Aorta (tissue), 5 donors: ENCODE results near the gene UBXN11. TPM values are rescaled to one million over a fixed set of nuclear protein-coding genes. Genes with fewer than 3 reads are reported as not detected.
A peak's percentile ranks its signal among the peaks of the same experiment; 100 is the strongest.

Experiments used
- ATAC-seq: fragments of 200-7000 bp; cut with Tn5 transposase; one replicate; pipeline ENCODE4 v1.9.1; 2022; ENCODE audit warnings: moderate library complexity; ENCODE audit not compliant: low FRiP score
- DNase-seq, 2 donors: peaks; one replicate each; pipeline ENCODE4 v3.0.0-alpha.2; 2020
- H3K27ac ChIP-seq, 2 donors: one replicate each; pipeline ENCODE4 v1.5.1; 2013; ENCODE audit warnings: low read length in 2 of 2, mild to moderate bottlenecking in 2 of 2, moderate library complexity in 2 of 2, control low read depth in 1 of 2, inconsistent platforms in 1 of 2, low read depth in 1 of 2
- H3K27me3 ChIP-seq, 2 donors: one replicate each; pipeline ENCODE4 v1.6.1; 2013; ENCODE audit warnings: control low read depth in 1 of 2, low read length in 1 of 2, mild to moderate bottlenecking in 1 of 2, moderate library complexity in 1 of 2; ENCODE audit not compliant: insufficient read depth in 2 of 2, control insufficient read depth in 1 of 2
- H3K36me3 ChIP-seq, 2 donors: one replicate each; pipeline ENCODE4 v1.6.1; 2013; ENCODE audit warnings: control low read depth in 1 of 2, low read length in 1 of 2, mild to moderate bottlenecking in 1 of 2; ENCODE audit not compliant: insufficient read depth in 2 of 2, control insufficient read depth in 1 of 2
- H3K4me1 ChIP-seq, 2 donors: one replicate each; pipeline ENCODE4 v1.6.1; 2013; ENCODE audit warnings: low read length in 2 of 2, control low read depth in 1 of 2, mild to moderate bottlenecking in 1 of 2, moderate library complexity in 1 of 2; ENCODE audit not compliant: insufficient read depth in 2 of 2, control insufficient read depth in 1 of 2
- H3K4me3 ChIP-seq, 2 donors: one replicate each; pipeline ENCODE4 v1.5.1; 2013; ENCODE audit warnings: low read length in 2 of 2, control low read depth in 1 of 2, mild to moderate bottlenecking in 1 of 2
- H3K9me3 ChIP-seq: one replicate; pipeline ENCODE4 v1.6.1; 2013; ENCODE audit warnings: mild to moderate bottlenecking, low read length; ENCODE audit not compliant: control insufficient read depth
- WGBS, 2 donors: extraction: QIAGEN DNeasy Blood & Tissue Kit; methylation state at CpG; one replicate each; pipeline ENCODE4 v1.1.7; 2013; 5-methylcytosine and 5-hydroxymethylcytosine counted together
- intact Hi-C, 2 donors: fragments of 100-400 bp; cut with DNase I; formaldehyde crosslinking; loops; one replicate each; pipeline versions ENCODE4 v1.14.2 to v1.15.0; 2022
- polyA plus RNA-seq, 2 donors: library from polyadenylated mRNA; stranded (reverse); fragments of 200-250 nt; gene quantifications; one replicate each; pipeline ENCODE4 v1.2.3, GENCODE V29; 2013
- total RNA-seq, 2 donors: library from RNA; stranded (reverse); fragmentation: NEBNext Ultra II Directional; extraction: Animal tissue kit (Norgen Biotek cat#: 25700); gene quantifications; one replicate each; pipeline ENCODE4 v1.2.1, GENCODE V29; 2021
- donor health status: healthy with polysubstance abuse.
- donor health status: Bipolar disorder and iron deficiency.
- donor health status: DM: no; HTN: no; CAD: no.
- donor health status: DM: no; HTN: no; CAD: no.
- donor health status: DM: yes; HTN: yes; CAD: no.

Gene UBXN11
- total and polyA plus RNA-seq, 4 donors = 11.6 to 46.8 (median 24.2) TPM

- Histone ChIP-seq H3K27ac (no peak overlapping the region), H3K4me1 (no peaks in the 10 kb centered on the region), H3K4me3 (no peak overlapping the region), H3K36me3 (no peaks in the 10 kb centered on the region), H3K9me3 (no peaks in the 10 kb centered on the region), H3K27me3 (no peaks in the 10 kb centered on the region)
- DNase-seq (no peak), ATAC-seq (no peak)
- 91 to 98% methylated on average over 3 of the region's 3 CpGs for WGBS, 2 donors
- intact Hi-C loops = no loop called here
These were observed 15.0 kb downstream of the UBXN11 start for GRCh38 chr1:26291433-26291832.

GRCh38 chr1:26290882-26291261, 15.6 kb downstream of the UBXN11 start:
- intact Hi-C loops = no loop called here
- WGBS, 2 donors = 78 to 84% methylated on average over 11 of the region's 11 CpGs

GRCh38 chr1:26290122-26290881, 16.1 kb downstream of the UBXN11 start:
- no peaks in the 10 kb centered on the region for H3K4me1 ChIP-seq
- DNase-seq (no peak), ATAC-seq (peak; percentile 8)
- H3K9me3 ChIP-seq = no peaks in the 10 kb centered on the region
- intact Hi-C loops = no loop called here
- no peaks in the 10 kb centered on the region for H3K36me3 ChIP-seq
- WGBS, 2 donors = 72 to 79% methylated on average over 11 of the region's 11 CpGs
- H3K4me3 ChIP-seq = no peak overlapping the region
- H3K27me3 ChIP-seq = no peaks in the 10 kb centered on the region
- no peak overlapping the region for H3K27ac ChIP-seq

More at GRCh38 chr1:26290882-26291261, 15.6 kb downstream of the UBXN11 start:
- Histone ChIP-seq H3K4me1 (no peaks in the 10 kb centered on the region), H3K27ac (no peak overlapping the region), H3K9me3 (no peaks in the 10 kb centered on the region), H3K36me3 (no peaks in the 10 kb centered on the region), H3K4me3 (no peak overlapping the region), H3K27me3 (no peaks in the 10 kb centered on the region)
- DNase-seq = no peak
- ATAC-seq = peak; percentile 17

- no peak overlapping the region for H3K4me3 ChIP-seq
- no peaks in the 10 kb centered on the region for H3K9me3 ChIP-seq
- H3K36me3 ChIP-seq = no peaks in the 10 kb centered on the region
- no peaks in the 10 kb centered on the region for H3K27me3 ChIP-seq
- H3K4me1 ChIP-seq = no peaks in the 10 kb centered on the region
- ATAC-seq = no peak
- peak in 1 of 2 donors; percentile 76 for DNase-seq
- WGBS, 2 donors = 92% methylated on average over 21 of the region's 21 CpGs
- intact Hi-C loops = no loop called here
- no peak overlapping the region for H3K27ac ChIP-seq
These were observed 17.0 kb downstream of the UBXN11 start for GRCh38 chr1:26289158-26290059.

- no peaks in the 10 kb centered on the region for H3K9me3 ChIP-seq
- no peaks in the 10 kb centered on the region for H3K4me1 ChIP-seq
- 61 to 63% methylated on average over 5 of the region's 5 CpGs for WGBS, 2 donors
- no peaks in the 10 kb centered on the region for H3K27me3 ChIP-seq
- DNase-seq = peak in 1 of 2 donors; percentile 45
- H3K27ac ChIP-seq = no peak overlapping the region
- intact Hi-C loops = no loop called here
- H3K36me3 ChIP-seq = no peaks in the 10 kb centered on the region
- no peak for ATAC-seq
- no peak overlapping the region for H3K4me3 ChIP-seq
These were observed 18.0 kb downstream of the UBXN11 start for GRCh38 chr1:26288311-26288941.

GRCh38 chr1:26287811-26288210, 18.6 kb downstream of the UBXN11 start:
- no peak for DNase-seq
- Histone ChIP-seq H3K36me3 (no peaks in the 10 kb centered on the region), H3K27ac (no peak overlapping the region), H3K9me3 (no peaks in the 10 kb centered on the region), H3K4me3 (no peak overlapping the region), H3K4me1 (no peaks in the 10 kb centered on the region), H3K27me3 (no peaks in the 10 kb centered on the region)
- intact Hi-C loops = no loop called here
- ATAC-seq = no peak
- 93 to 97% methylated on average over 5 of the region's 5 CpGs for WGBS, 2 donors

GRCh38 chr1:26287033-26287711, 19.3 kb downstream of the UBXN11 start:
- intact Hi-C loops = no loop called here

GRCh38 chr1:26286064-26286416, 20.4 kb downstream of the UBXN11 start:
- no peaks in the 10 kb centered on the region for H3K4me1 ChIP-seq
- H3K9me3 ChIP-seq = no peaks in the 10 kb centered on the region
- DNase-seq = no peak
- intact Hi-C loops = no loop called here
- no peak overlapping the region for H3K4me3 ChIP-seq
- 91 to 95% methylated on average over 2 of the region's 2 CpGs for WGBS, 2 donors
- H3K27ac ChIP-seq = no peak overlapping the region
- no peak for ATAC-seq
- no peaks in the 10 kb centered on the region for H3K36me3 ChIP-seq
- no peaks in the 10 kb centered on the region for H3K27me3 ChIP-seq

More at GRCh38 chr1:26287033-26287711, 19.3 kb downstream of the UBXN11 start:
- H3K27ac ChIP-seq = no peak overlapping the region
- WGBS, 2 donors = 79 to 86% methylated on average over 8 of the region's 8 CpGs
- H3K9me3 ChIP-seq = no peaks in the 10 kb centered on the region
- no peaks in the 10 kb centered on the region for H3K36me3 ChIP-seq
- peak; percentile 4 for ATAC-seq
- no peaks in the 10 kb centered on the region for H3K27me3 ChIP-seq
- peak in 1 of 2 donors; percentile 64 for DNase-seq
- no peak overlapping the region for H3K4me3 ChIP-seq
- no peaks in the 10 kb centered on the region for H3K4me1 ChIP-seq
